ENCODE results near the gene S100P.
"Not testable (repeated sequence)": the region's sequence is repeated elsewhere in the genome, so short reads cannot be mapped to it uniquely, and the experiment has no call there.

S100P gene

GRCh38 chr4:6673191-6673659 is 20.5 kb upstream of the S100P start:
- DNase-seq (ENCODE audit: low read depth): not testable (repeated sequence)

GRCh38 chr4:6673660-6674499 is 19.8 kb upstream of the S100P start:
- peak; percentile 70 for DNase-seq (ENCODE audit: low read depth)

- no peak for DNase-seq (ENCODE audit: low read depth)
Observed at GRCh38 chr4:6674500-6675149, 19.1 kb upstream of the S100P start.

- no peak for DNase-seq (ENCODE audit: low read depth)
Observed at GRCh38 chr4:6676722-6677558, 16.7 kb upstream of the S100P start.

GRCh38 chr4:6680372-6681034 is 13.2 kb upstream of the S100P start:
- no peak for DNase-seq (ENCODE audit: low read depth)

GRCh38 chr4:6681191-6681590 is 12.5 kb upstream of the S100P start:
- no peak for DNase-seq (ENCODE audit: low read depth)

- no peak for DNase-seq (ENCODE audit: low read depth)
Observed at GRCh38 chr4:6682862-6683590, 10.7 kb upstream of the S100P start.

- no peak for DNase-seq (ENCODE audit: low read depth)
Observed at GRCh38 chr4:6684656-6685055, 9.0 kb upstream of the S100P start.

GRCh38 chr4:6686104-6686787 is 7.4 kb upstream of the S100P start:
- no peak for DNase-seq (ENCODE audit: low read depth)

GRCh38 chr4:6687947-6688878 is 5.5 kb upstream of the S100P start:
- no peak for DNase-seq (ENCODE audit: low read depth)

GRCh38 chr4:6688879-6689505 is 4.7 kb upstream of the S100P start:
- peak; percentile 64 for DNase-seq (ENCODE audit: low read depth)

- no peak for DNase-seq (ENCODE audit: low read depth)
Observed at GRCh38 chr4:6689506-6689960, 4.1 kb upstream of the S100P start.

GRCh38 chr4:6692379-6692778 is 1.3 kb upstream of the S100P start:
- DNase-seq (ENCODE audit: low read depth): no peak

- DNase-seq (ENCODE audit: low read depth): no peak
Observed at GRCh38 chr4:6692806-6693205, 872 bp upstream of the S100P start.

- no peak for DNase-seq (ENCODE audit: low read depth)
Observed at GRCh38 chr4:6694177-6694901, 661 bp downstream of the S100P start.

GRCh38 chr4:6695660-6696610 is 2.3 kb downstream of the S100P start:
- no peak for DNase-seq (ENCODE audit: low read depth)

- DNase-seq (ENCODE audit: low read depth): no peak
Observed at GRCh38 chr4:6696611-6697010, 2.9 kb downstream of the S100P start.

Data from HS-27A (cell line).